HG02610 (cell line): ENCODE measurements around the gene H2AZ2.
A peak's percentile ranks its signal among the peaks of the same experiment; 100 is the strongest.
"Not testable (repeated sequence)": the region's sequence is repeated elsewhere in the genome, so short reads cannot be mapped to it uniquely, and the experiment has no call there.

Experiments
- ATAC-seq: cut with Tn5 transposase; IDR thresholded peaks from one replicate; pipeline ENCODE4 v1.9.1; 2021; ENCODE audit warnings: mild to moderate bottlenecking, moderate library complexity; ENCODE audit not compliant: unreplicated experiment

H2AZ2 gene

DNA sequence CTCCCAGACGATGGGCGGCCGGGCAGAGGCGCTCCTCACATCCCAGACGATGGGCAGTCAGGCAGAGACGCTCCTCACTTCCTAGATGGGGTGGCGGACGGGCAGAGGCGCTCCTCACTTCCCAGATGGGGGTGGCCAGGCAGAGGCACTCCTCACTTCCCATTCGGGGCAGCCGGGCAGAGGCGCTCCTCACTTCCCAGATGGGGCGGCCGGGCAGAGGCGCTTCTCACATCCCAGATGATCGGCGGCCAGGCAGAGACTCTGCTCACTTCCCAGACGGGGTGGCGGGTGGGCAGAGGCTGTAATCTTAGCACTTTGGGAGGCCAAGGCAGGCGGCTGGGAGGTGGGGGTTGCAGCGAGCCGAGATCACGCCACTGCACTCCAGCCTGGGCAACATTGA, 24.0 kb upstream of the H2AZ2 start:
- not testable (repeated sequence) for ATAC-seq

- ATAC-seq, result not testable (repeated sequence)
Observed at GRCh38 chr7:44870780-44871179, 22.9 kb upstream of the H2AZ2 start.

DNA sequence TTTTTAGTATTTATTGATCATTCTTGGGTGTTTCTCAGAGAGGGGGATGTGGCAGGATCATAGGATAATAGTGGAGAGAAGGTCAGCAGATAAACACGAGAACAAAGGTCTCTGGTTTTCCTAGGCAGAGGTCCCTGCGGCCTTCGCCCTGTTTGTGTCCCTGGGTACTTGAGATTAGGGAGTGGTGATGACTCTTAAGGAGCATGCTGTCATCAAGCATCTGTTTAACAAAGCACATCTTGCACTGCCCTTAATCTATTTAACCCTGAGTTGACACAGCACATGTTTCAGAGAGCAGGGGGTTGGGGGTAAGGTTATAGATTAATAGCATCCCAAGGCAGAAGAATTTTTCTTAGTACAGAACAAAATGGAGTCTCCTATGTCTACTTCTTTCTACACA, 22.4 kb upstream of the H2AZ2 start:
- not testable (repeated sequence) for ATAC-seq

- no peak for ATAC-seq
Observed at GRCh38 chr7:44867073-44867995, 19.4 kb upstream of the H2AZ2 start.

DNA sequence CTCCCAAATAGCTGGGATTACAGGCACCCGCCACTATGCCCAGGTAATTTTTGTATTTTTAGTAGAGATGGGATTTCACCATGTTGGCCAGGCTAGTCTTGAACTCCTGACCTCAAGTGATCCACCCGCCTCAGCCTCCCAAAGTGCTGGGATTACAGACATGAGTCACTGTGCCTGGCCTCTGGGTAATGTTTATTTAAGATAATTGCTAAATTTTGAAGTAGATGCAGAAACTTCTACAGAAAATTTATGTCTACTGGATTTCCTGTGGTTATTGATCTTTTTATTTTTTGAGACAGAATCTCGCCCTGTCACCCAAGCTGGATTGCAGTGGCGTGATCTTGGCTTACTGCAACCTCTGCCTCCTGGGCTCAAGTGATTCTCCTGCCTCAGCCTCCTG, 14.1 kb upstream of the H2AZ2 start:
- ATAC-seq, result not testable (repeated sequence)

GRCh38 chr7:44858161-44858560, 10.3 kb upstream of the H2AZ2 start:
- no peak for ATAC-seq

- no peak for ATAC-seq
Observed at GRCh38 chr7:44854644-44855364, 6.9 kb upstream of the H2AZ2 start.

DNA sequence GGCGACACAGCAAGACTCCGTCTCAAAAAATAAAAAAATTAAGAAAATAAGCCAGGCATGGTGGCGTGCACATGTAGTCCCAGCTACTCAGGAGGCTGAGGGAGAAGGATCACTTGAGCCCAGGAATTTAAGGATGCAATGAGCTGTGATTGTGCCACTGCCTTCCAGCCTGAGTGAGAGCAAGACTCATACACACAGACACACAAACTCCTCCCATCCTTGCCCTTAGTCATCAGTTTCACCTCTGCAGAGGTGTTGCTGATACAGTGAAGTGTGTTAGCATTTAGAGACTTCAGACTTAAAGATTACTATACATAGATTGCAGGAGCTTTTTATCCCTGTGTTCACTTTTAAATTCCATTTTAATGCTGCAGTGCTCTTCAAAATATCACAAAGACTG, 5.5 kb upstream of the H2AZ2 start:
- ATAC-seq, result no peak

GRCh38 chr7:44852590-44852989, 4.7 kb upstream of the H2AZ2 start:
- no peak for ATAC-seq

- ATAC-seq, result no peak
Observed at GRCh38 chr7:44849885-44850544, 2.1 kb upstream of the H2AZ2 start.

DNA sequence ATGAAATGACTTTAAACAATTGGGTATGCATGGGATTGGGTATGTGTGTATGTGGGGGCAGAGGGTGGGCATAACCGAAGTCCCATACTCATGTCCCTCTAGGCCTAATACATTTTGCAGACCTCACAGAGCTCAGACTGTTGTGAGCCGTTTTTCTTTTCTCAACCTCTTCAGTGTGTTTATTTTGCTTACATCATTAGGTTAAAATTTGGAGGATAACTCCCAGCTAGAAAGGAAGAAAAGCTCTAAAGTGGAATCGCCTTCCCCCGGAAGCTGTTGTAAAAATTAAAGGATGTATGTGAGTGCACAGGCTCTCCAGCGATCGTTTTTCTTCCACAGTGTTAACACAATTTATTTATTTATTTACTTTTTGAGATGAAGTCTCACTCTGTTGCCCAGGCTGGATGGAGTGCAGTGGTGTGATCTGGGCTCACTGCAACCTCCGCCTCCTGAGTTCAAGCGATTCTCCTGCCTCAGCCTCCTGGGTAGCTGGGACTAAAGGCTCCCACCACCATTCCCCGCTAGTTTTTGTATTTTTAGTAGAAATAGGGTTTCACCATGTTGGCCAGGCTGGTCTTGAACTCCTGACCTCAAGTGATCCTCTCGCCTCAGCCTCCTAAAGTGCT, 1.5 kb upstream of the H2AZ2 start:
- no peak for ATAC-seq

GRCh38 chr7:44847509-44847919, 373 bp downstream of the H2AZ2 start:
- ATAC-seq, result peak; percentile 64

GRCh38 chr7:44846816-44847508, 925 bp downstream of the H2AZ2 start:
- no peak for ATAC-seq

DNA sequence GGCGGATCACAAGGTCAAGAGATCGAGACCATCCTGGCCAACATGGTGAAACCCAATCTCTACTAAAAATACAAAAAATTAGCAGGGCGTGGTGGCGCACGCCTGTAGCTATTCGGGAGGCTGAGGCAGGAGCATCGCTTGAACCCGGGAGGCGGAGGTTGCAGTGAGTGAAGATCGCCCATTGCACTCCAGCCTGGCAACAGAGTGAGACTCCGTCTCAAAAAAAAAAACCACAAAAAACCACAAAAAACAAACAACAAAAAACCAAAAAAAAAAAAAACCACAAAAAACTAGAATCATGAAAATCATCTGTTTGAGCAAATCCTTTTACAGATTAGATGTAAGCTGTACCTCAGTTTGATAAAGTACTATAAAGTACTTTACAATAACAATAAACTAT, 1.5 kb downstream of the H2AZ2 start:
- not testable (repeated sequence) for ATAC-seq

GRCh38 chr7:44845451-44845850, 2.4 kb downstream of the H2AZ2 start:
- no peak for ATAC-seq

GRCh38 chr7:44843440-44843839, 4.4 kb downstream of the H2AZ2 start:
- ATAC-seq, result not testable (repeated sequence)

DNA sequence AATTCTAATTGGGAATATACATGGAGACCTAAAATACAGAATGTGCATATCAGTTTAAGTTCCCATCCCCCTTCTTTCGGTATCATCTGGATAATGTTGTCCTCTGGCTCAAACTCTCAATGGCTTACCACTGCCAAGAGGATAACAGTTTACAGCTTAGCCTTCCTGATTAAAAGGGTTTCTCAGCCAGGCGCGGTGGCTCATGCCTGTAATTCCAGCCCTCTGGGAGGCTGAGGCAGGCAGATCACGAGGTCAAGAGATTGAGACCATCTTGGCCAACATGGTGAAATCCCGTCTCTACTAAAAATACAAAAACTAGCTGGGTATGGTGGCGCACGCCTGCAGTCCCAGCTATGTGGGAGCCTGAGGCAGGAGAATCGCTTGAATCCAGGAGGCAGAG, 5.2 kb downstream of the H2AZ2 start:
- not testable (repeated sequence) for ATAC-seq

- ATAC-seq, result no peak
Observed at GRCh38 chr7:44838751-44839150, 9.1 kb downstream of the H2AZ2 start.

DNA sequence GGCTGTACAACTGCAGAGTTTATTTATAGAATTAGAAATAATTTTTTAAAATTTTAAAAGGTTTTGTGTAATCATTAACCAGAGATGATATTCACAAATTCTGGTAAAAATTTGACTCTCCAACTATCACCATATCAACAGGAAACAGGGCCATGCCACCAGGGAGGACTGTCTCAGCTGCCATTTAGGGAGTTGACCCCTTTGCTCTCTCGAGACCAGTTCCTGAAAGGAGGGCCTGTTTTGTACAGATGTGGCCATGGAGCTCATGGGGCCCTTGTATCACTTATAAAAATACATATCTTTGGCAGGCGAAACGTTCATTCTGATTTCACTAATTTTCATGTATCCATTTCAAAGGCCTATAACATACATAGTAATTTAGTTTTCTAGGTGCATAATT, 20.3 kb downstream of the H2AZ2 start:
- ATAC-seq, result no peak

DNA sequence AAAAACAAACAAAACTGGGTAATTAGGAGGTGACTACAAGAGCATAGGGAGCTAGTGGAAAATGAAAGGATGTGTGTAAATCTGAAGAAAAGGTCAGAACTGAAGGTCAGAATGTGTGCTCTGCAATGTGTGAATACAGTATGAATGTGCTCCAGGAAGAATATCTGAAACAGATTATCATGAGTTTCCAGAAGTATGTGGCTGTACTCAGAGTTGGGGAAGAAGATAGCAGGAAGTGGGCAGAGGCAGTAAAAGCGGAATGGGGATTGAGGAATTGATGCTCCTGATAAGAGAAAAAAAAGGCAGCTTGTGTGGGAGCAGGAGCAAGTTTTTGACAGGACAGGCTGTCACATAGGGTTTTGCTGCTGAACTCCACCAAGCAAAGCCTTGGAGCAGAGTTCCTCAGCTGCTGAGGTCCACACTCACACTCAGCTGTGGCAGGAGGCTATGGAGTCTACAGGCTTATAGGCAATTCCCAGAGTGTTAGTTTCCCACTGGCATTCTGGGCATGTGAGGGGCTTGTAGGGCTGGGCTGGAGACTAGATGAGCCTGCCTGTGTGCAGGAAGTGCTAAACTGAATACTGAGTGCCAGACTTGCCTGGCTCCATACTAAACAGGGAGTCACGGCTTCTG, 22.9 kb downstream of the H2AZ2 start:
- no peak for ATAC-seq
